Endothelial cell of umbilical vein (primary cell): ENCODE data around the gene HSD17B4. TPM values are rescaled to one million over a fixed set of nuclear protein-coding genes. Genes with fewer than 3 reads are reported as not detected.
A peak's percentile ranks its signal among the peaks of the same experiment; 100 is the strongest.

Source experiments
- BruUV-seq: library from RNA; stranded (reverse); fragments of 400-500 nt; replicated peaks from 2 replicates; lab custom pipeline; 2021; lab: Mats Ljungman, UMichigan
- CTCF ChIA-PET: fragments of 300-600, 350-600 bp; sonication (Branson Sonifier 250); formaldehyde crosslinking; loops from one replicate; lab custom pipeline; 2021; ENCODE audit warnings: antibody characterized with exemption, inconsistent platforms; lab: Charles Lee
- POLR2A ChIA-PET: fragments of 300-600, 350-600 bp; sonication (Branson Sonifier 250); formaldehyde crosslinking; loops from one replicate; lab custom pipeline; 2021; ENCODE audit warnings: antibody characterized with exemption, inconsistent platforms; lab: Charles Lee
- DNase-seq: peaks from one replicate; pipeline ENCODE4 v3.0.0-alpha.2; 2011; ENCODE audit warnings: low read depth, low spot score
- FAIRE-seq: peaks from 2 replicates; lab custom pipeline; 2011; peaks lifted over from hg19 to GRCh38; lab: Jason Lieb, UNC
- H2AFZ ChIP-seq: 2 replicates; pipeline ENCODE4 v1.6.0; 2012; ENCODE audit warnings: low read depth, low read length, control low read depth, inconsistent platforms
- H3K27ac ChIP-seq: 2 replicates; pipeline ENCODE4 v1.5.1; 2011; ENCODE audit warnings: low read depth, mild to moderate bottlenecking, control low read depth, low read length, moderate library complexity; ENCODE audit not compliant: insufficient read depth
- H3K27me3 ChIP-seq, 2 experiments: 2 replicates each; pipeline versions ENCODE4 v1.6.0 to v1.6.1; 2011; ENCODE audit warnings: low read length in 2 of 2, mixed read lengths in 1 of 2; ENCODE audit not compliant: control insufficient read depth in 2 of 2, insufficient read depth in 2 of 2
- H3K36me3 ChIP-seq, 2 experiments: 2 replicates in 1 of 2; 3 replicates in 1 of 2; pipeline ENCODE4 v1.5.1; 2011; ENCODE audit warnings: low read length in 2 of 2, mild to moderate bottlenecking in 1 of 2, moderate library complexity in 1 of 2; ENCODE audit not compliant: control insufficient read depth in 2 of 2, insufficient read depth in 2 of 2; ENCODE audit errors: extremely low read depth in 1 of 2
- H3K4me1 ChIP-seq: 3 replicates; pipeline ENCODE4 v1.5.1; 2011; ENCODE audit warnings: mild to moderate bottlenecking, low read length; ENCODE audit not compliant: control insufficient read depth, insufficient read depth; ENCODE audit errors: extremely low read depth
- H3K4me2 ChIP-seq: 2 replicates; pipeline ENCODE4 v1.6.1; 2011; ENCODE audit warnings: low read length, control low read depth, mixed read lengths; ENCODE audit not compliant: insufficient read depth
- H3K4me3 ChIP-seq, 3 experiments: fragments of 200-600 bp in 1 of 3; sonication (generic), shearing (Covaris generic) in 1 of 3; replicated peaks in 1 of 3; 2 replicates each; pipeline ENCODE4 v1.5.1; 2011 to 2016; ENCODE audit warnings: control low read depth in 3 of 3, low read length in 3 of 3, mild to moderate bottlenecking in 2 of 3, inconsistent platforms in 1 of 3, low read depth in 1 of 3, moderate library complexity in 1 of 3; ENCODE audit not compliant: insufficient read depth in 1 of 3
- H3K79me2 ChIP-seq: 2 replicates; pipeline ENCODE4 v1.6.0; 2012; ENCODE audit warnings: low read length, inconsistent platforms; ENCODE audit not compliant: control insufficient read depth, insufficient read depth
- H3K9ac ChIP-seq: replicated peaks from 2 replicates; pipeline ENCODE3; 2011; ENCODE audit warnings: low read length, control low read depth; ENCODE audit not compliant: insufficient read depth; ENCODE audit errors: extremely low read depth
- H3K9me1 ChIP-seq: replicated peaks from 3 replicates; pipeline ENCODE4 v1.6.0; 2011; ENCODE audit warnings: mild to moderate bottlenecking, low read length; ENCODE audit not compliant: control insufficient read depth, insufficient read depth; ENCODE audit errors: extremely low read depth
- H3K9me3 ChIP-seq: replicated peaks from 2 replicates; pipeline ENCODE4 v1.5.1; 2012; ENCODE audit warnings: low read length, inconsistent platforms; ENCODE audit not compliant: control insufficient read depth, insufficient read depth
- H4K20me1 ChIP-seq: replicated peaks from 2 replicates; pipeline ENCODE3; 2011; ENCODE audit warnings: mild to moderate bottlenecking, low read length; ENCODE audit not compliant: control insufficient read depth, insufficient read depth; ENCODE audit errors: extremely low read depth
- CTCF ChIP-seq, 2 donors: IDR thresholded peaks; 1 replicate in 1 of 2; 2 replicates in 1 of 2; pipeline ENCODE4 v1.5.1; 2011; ENCODE audit warnings: low read length in 2 of 2, mild to moderate bottlenecking in 2 of 2, moderate library complexity in 2 of 2, control low read depth in 1 of 2, inconsistent platforms in 1 of 2, low read depth in 1 of 2; ENCODE audit not compliant: insufficient read depth in 1 of 2; ENCODE audit errors: extremely low read depth in 1 of 2
- EZH2 ChIP-seq: IDR thresholded peaks from 2 replicates; pipeline ENCODE4 v1.6.1; 2012; ENCODE audit warnings: borderline replicate concordance, low read depth, mild to moderate bottlenecking, moderate library complexity, low read length, inconsistent platforms; ENCODE audit not compliant: severe bottlenecking
- FOS ChIP-seq: IDR thresholded peaks from 2 replicates; pipeline ENCODE4 v1.6.1; 2011; ENCODE audit warnings: mild to moderate bottlenecking, low read length, moderate library complexity, borderline replicate concordance; ENCODE audit not compliant: insufficient read depth
- GATA2 ChIP-seq: IDR thresholded peaks from 2 replicates; pipeline ENCODE4 v1.7.0; 2011; ENCODE audit warnings: low read depth, mild to moderate bottlenecking, moderate library complexity, mixed read lengths, low read length; ENCODE audit not compliant: insufficient read length, insufficient read depth
- JUN ChIP-seq: IDR thresholded peaks from 2 replicates; pipeline ENCODE4 v1.6.1; 2011; ENCODE audit warnings: borderline replicate concordance, low read depth; ENCODE audit not compliant: insufficient read length, insufficient read depth
- MYC ChIP-seq: IDR thresholded peaks from one replicate; pipeline ENCODE4 v1.6.1; 2011; ENCODE audit warnings: mild to moderate bottlenecking, low read depth, low read length
- POLR2A ChIP-seq: IDR thresholded peaks from 2 replicates; pipeline ENCODE4 v1.6.1; 2012; ENCODE audit warnings: low read depth, mild to moderate bottlenecking, control low read depth, low read length
- POLR2AphosphoS5 ChIP-seq: IDR thresholded peaks from 2 replicates; pipeline ENCODE4 v1.6.1; 2012; ENCODE audit warnings: low read depth, mild to moderate bottlenecking, control low read depth, low read length, moderate library complexity; ENCODE audit not compliant: insufficient read depth
- dilution Hi-C: fragments of 300-500 bp; cut with MboI; formaldehyde crosslinking; loops from one replicate; pipeline ENCODE4 v1.15.0; 2019; ENCODE audit warnings: low sequenced_read_pairs; ENCODE audit not compliant: extremely low pct_ligation_motif_present
- intact Hi-C: fragments of 100-400 bp; cut with micrococcal nuclease; formaldehyde crosslinking; loops from one replicate; pipeline ENCODE4 v1.10.0; 2022
- polyA plus RNA-seq, 4 experiments: library from polyadenylated mRNA; depleted of rRNA in 3 of 4; stranded (reverse) in 3 of 4; unstranded in 1 of 4; fragments of >200 nt; gene quantifications; 2 replicates each; pipeline versions ENCODE4 v1.2.1 to v1.2.3, GENCODE V29; 2011 to 2012; ENCODE audit warnings: missing spikeins in 1 of 4
- total RNA-seq: library from RNA; stranded (reverse); gene quantifications from 2 replicates; pipeline ENCODE4 v1.2.3, GENCODE V29; 2021
- TF ChIP-seq, protein P1 (sequence below): IDR thresholded peaks from 2 replicates; pipeline ENCODE4 v1.6.1; 2011; ENCODE audit not compliant: insufficient read depth, insufficient read length

Gene HSD17B4
- total and polyA plus RNA-seq, 2 donors (not counting 3 experiments of a cell fraction or from before 2014, with no cell fraction given) = 91.4 to 124 TPM

DNA sequence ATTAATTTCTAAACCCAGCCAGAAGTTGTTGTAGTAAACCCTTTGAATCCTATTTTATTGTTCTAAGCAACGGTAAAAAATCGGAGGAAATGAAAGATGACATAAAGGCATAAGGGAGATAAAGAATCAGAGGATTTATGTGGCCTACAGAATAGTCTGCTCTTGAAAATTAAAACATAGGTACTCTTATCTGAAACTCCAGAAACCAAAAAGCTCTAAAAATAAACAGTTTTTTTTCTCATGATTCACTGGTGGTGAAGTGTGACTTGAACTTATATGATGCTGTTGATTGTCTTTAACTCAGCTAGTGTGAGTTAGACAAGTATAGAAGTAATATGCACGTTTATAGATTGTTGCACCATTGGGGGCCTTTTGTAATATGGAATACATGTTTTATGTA lies 80.3 kb downstream of the HSD17B4 start:
- no TSS peak for BruUV-seq
- no peaks in the 10 kb centered on the region for H3K27me3 ChIP-seq
- FAIRE-seq (no peak), DNase-seq (peak; percentile 2)
- no peak overlapping the region for H3K4me3 ChIP-seq
- ChIA-PET POLR2A (no interaction called here), CTCF (interaction anchor here (1.1 kb wide), 1 partner anchor 9 kb away, joined by 5 read pairs; no protein-coding TSS in a partner anchor)
- H3K9me3 ChIP-seq = no peaks in the 10 kb centered on the region
- H3K4me1 ChIP-seq = peaks cover 4% of the 10 kb centered on the region
- no peak overlapping the region for H3K27ac ChIP-seq
- H2AFZ ChIP-seq = no peak overlapping the region
- H3K79me2 ChIP-seq = no peaks in the 10 kb centered on the region
- no peaks in the 10 kb centered on the region for H3K9me1 ChIP-seq
- dilution Hi-C loops = no loop called here
- no peak overlapping the region for H3K4me2 ChIP-seq
- TF ChIP-seq CTCF (IDR thresholded peaks at IDR 0.05; ENCODE audit: extremely low read depth in 1 of 2, insufficient read depth in 1 of 2, low read depth in 1 of 2, low read length in 2 of 2) = no peak
- TF ChIP-seq EZH2 = no peak
- TF ChIP-seq MYC = no peak
- TF ChIP-seq, protein P1, sequence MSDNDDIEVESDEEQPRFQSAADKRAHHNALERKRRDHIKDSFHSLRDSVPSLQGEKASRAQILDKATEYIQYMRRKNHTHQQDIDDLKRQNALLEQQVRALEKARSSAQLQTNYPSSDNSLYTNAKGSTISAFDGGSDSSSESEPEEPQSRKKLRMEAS = no peak
- TF ChIP-seq JUN = no peak
- TF ChIP-seq FOS = no peak
- no peak for TF ChIP-seq POLR2AphosphoS5
- no peak for TF ChIP-seq POLR2A
- TF ChIP-seq GATA2 = no peak
- no peaks in the 10 kb centered on the region for H4K20me1 ChIP-seq
- no peak overlapping the region for H3K9ac ChIP-seq
- intact Hi-C loops = no loop called here
- no peaks in the 10 kb centered on the region for H3K36me3 ChIP-seq
